ENCODE measurements around the gene BRD7.

DNA sequence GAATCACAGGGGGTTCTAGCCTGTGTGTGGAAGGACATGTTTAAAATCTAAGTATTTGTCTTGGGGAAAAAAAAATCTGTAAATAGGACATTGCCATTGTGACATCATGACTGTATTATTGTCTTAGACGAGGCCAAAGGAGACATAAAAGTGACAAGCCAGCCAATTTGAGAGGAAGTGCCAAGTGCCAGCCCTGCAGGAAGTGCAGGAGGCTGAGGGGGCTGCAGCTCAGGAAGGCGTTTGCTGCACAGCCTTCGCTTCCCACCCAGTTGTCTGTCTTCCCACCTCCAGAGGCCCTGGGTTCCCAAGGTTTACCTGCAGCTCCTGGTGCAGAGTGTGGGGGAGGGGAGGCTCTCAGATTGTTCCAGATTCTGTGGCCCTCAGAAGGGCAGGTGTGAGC, 101.1 kb downstream of the BRD7 start:
- TF ChIP-seq CTCF (conservative IDR thresholded peaks at IDR 0.05; ENCODE audit: low read depth, low read length) (no peak), EZH2phosphoT487 (IDR thresholded peaks at IDR 0.05; ENCODE audit: borderline replicate concordance, low read length) (no peak)

Measured in PC-3 (cell line).